Smooth muscle cell (in vitro differentiated cells): ENCODE data around the gene CTXND2. TPM values are rescaled to one million over a fixed set of nuclear protein-coding genes. Genes with fewer than 3 reads are reported as not detected.

Experiments used
- DNase-seq: peaks from one replicate; lab custom pipeline; 2025; ENCODE audit not compliant: unreplicated experiment; lab: John Stamatoyannopoulos, UW
- H2AFZ ChIP-seq: fragments of 200-600 bp; sonication (generic); 2 replicates; pipeline ENCODE4 v1.6.0; 2016; ENCODE audit warnings: antibody characterized with exemption, low read depth, mild to moderate bottlenecking
- H3F3A ChIP-seq: fragments of 200-600 bp; sonication (generic); 2 replicates; pipeline ENCODE4 v1.6.0; 2017; ENCODE audit warnings: antibody characterized with exemption, low read depth
- H3K27ac ChIP-seq: fragments of 200-600 bp; sonication (generic); 2 replicates; pipeline ENCODE4 v1.5.1; 2016; ENCODE audit warnings: low read depth, mild to moderate bottlenecking
- H3K27me3 ChIP-seq: fragments of 200-600 bp; sonication (generic); 2 replicates; pipeline ENCODE4 v1.6.1; 2016; ENCODE audit warnings: low read depth, mild to moderate bottlenecking
- H3K36me3 ChIP-seq: fragments of 200-600 bp; sonication (generic); 2 replicates; pipeline ENCODE4 v1.5.1; 2016; ENCODE audit warnings: low read depth
- H3K4me1 ChIP-seq: fragments of 200-600 bp; sonication (generic); 2 replicates; pipeline ENCODE4 v1.5.1; 2016; ENCODE audit warnings: low read depth
- H3K4me2 ChIP-seq: fragments of 200-600 bp; sonication (generic); 2 replicates; pipeline ENCODE4 v1.6.0; 2016; ENCODE audit warnings: mild to moderate bottlenecking
- H3K4me3 ChIP-seq: fragments of 200-600 bp; sonication (generic); 2 replicates; pipeline ENCODE4 v1.5.1; 2016; ENCODE audit warnings: mild to moderate bottlenecking
- H3K79me2 ChIP-seq: fragments of 200-600 bp; sonication (generic); 2 replicates; pipeline ENCODE4 v1.6.0; 2016; ENCODE audit warnings: low read depth, mild to moderate bottlenecking
- H3K9ac ChIP-seq: fragments of 200-600 bp; sonication (generic); 2 replicates; pipeline ENCODE4 v1.6.0; 2016; ENCODE audit warnings: low read depth
- H3K9me3 ChIP-seq: fragments of 200-600 bp; sonication (generic); replicated peaks from 2 replicates; pipeline ENCODE4 v1.5.1; 2016; ENCODE audit warnings: low read depth
- H4K20me1 ChIP-seq: fragments of 200-600 bp; sonication (generic); 2 replicates; pipeline ENCODE4 v1.6.0; 2016; ENCODE audit warnings: low read depth
- CTCF ChIP-seq: fragments of 200-600 bp; sonication (generic); IDR thresholded peaks from 2 replicates; pipeline ENCODE4 v1.5.1; 2017; ENCODE audit warnings: borderline replicate concordance, mild to moderate bottlenecking, antibody characterized with exemption; ENCODE audit not compliant: insufficient read depth, poor library complexity, severe bottlenecking
- WGBS: methylation state at CpG from one replicate; pipeline ENCODE4 v1.1.7; 2016; ENCODE audit warnings: low lambda C conversion rate; 5-methylcytosine and 5-hydroxymethylcytosine counted together
- polyA plus RNA-seq: library from polyadenylated mRNA; unstranded; fragments of >200 nt; fragmentation: Nextera tagmentation; extraction: Ambion mirVana; gene quantifications from 2 replicates; pipeline ENCODE4 v1.2.1, GENCODE V29; 2016
- total RNA-seq: library from RNA; depleted of rRNA; stranded (reverse); fragments of >200 nt; gene quantifications from 2 replicates; pipeline ENCODE4 v1.2.3, GENCODE V29; 2014

Gene CTXND2
- total and polyA plus RNA-seq, 2 experiments from 2014 or later, result not detected

GRCh38 chr1:150902346-150902745 is 15.4 kb downstream of the CTXND2 start:
- no peak for TF ChIP-seq CTCF
- Histone ChIP-seq H2AFZ (no peak overlapping the region), H4K20me1 (no peaks in the 10 kb centered on the region), H3K4me2 (no peak overlapping the region), H3F3A (no peaks in the 10 kb centered on the region), H3K9me3 (no peaks in the 10 kb centered on the region), H3K27me3 (no peaks in the 10 kb centered on the region), H3K27ac (no peak overlapping the region), H3K4me1 (no peaks in the 10 kb centered on the region), H3K36me3 (no peaks in the 10 kb centered on the region), H3K79me2 (no peaks in the 10 kb centered on the region), H3K9ac (no peak overlapping the region), H3K4me3 (no peak overlapping the region)
- 94% methylated on average over 5 of the region's 5 CpGs for WGBS
- no peak for DNase-seq

- Histone ChIP-seq H3K9ac (no peak overlapping the region), H3K4me3 (no peak overlapping the region), H3K4me1 (no peaks in the 10 kb centered on the region), H3K79me2 (no peaks in the 10 kb centered on the region), H3K36me3 (no peaks in the 10 kb centered on the region), H3K4me2 (no peak overlapping the region), H3K9me3 (no peaks in the 10 kb centered on the region), H3F3A (no peaks in the 10 kb centered on the region), H4K20me1 (no peaks in the 10 kb centered on the region), H2AFZ (no peak overlapping the region), H3K27me3 (no peaks in the 10 kb centered on the region), H3K27ac (no peak overlapping the region)
- no peak for DNase-seq
- 95% methylated on average over 1 of the region's 1 CpG for WGBS
- no peak for TF ChIP-seq CTCF
These were observed 15.8 kb downstream of the CTXND2 start for GRCh38 chr1:150902751-150903150.

- no peaks in the 10 kb centered on the region for H3K27me3 ChIP-seq
- DNase-seq, result no peak
- no peak overlapping the region for H2AFZ ChIP-seq
- no peak overlapping the region for H3K4me2 ChIP-seq
- H3K79me2 ChIP-seq, result no peaks in the 10 kb centered on the region
- H3K27ac ChIP-seq, result no peak overlapping the region
- H3K9me3 ChIP-seq, result no peaks in the 10 kb centered on the region
- no peaks in the 10 kb centered on the region for H3K36me3 ChIP-seq
- H3F3A ChIP-seq, result no peaks in the 10 kb centered on the region
- H4K20me1 ChIP-seq, result no peaks in the 10 kb centered on the region
- no peak overlapping the region for H3K4me3 ChIP-seq
- H3K4me1 ChIP-seq, result no peaks in the 10 kb centered on the region
- no peak for TF ChIP-seq CTCF
- no peak overlapping the region for H3K9ac ChIP-seq
- 93% methylated on average over 6 of the region's 6 CpGs for WGBS
These were observed 18.4 kb downstream of the CTXND2 start for GRCh38 chr1:150905301-150905700.

GRCh38 chr1:150906329-150906728 is 19.4 kb downstream of the CTXND2 start:
- no peak overlapping the region for H3K27ac ChIP-seq
- no peak overlapping the region for H3K4me3 ChIP-seq
- H2AFZ ChIP-seq, result no peak overlapping the region
- no peak for TF ChIP-seq CTCF
- H4K20me1 ChIP-seq, result no peaks in the 10 kb centered on the region
- DNase-seq, result no peak
- H3K27me3 ChIP-seq, result no peaks in the 10 kb centered on the region
- no peaks in the 10 kb centered on the region for H3K79me2 ChIP-seq
- no peak overlapping the region for H3K4me2 ChIP-seq
- no peak overlapping the region for H3K9ac ChIP-seq
- no peaks in the 10 kb centered on the region for H3K36me3 ChIP-seq
- no peaks in the 10 kb centered on the region for H3K4me1 ChIP-seq
- WGBS, result 100% methylated on average over 1 of the region's 1 CpG
- H3F3A ChIP-seq, result no peaks in the 10 kb centered on the region
- H3K9me3 ChIP-seq, result no peaks in the 10 kb centered on the region
